GM23338 (cell line): ENCODE measurements around the gene ADCY1. TPM values are rescaled to one million over a fixed set of nuclear protein-coding genes. Genes with fewer than 3 reads are reported as not detected.
"Not testable (repeated sequence)": the region's sequence is repeated elsewhere in the genome, so short reads cannot be mapped to it uniquely, and the experiment has no call there.

Source experiments
- ATAC-seq: fragments of 200-7000 bp; cut with Tn5 transposase; 3 replicates; pipeline ENCODE4 v1.9.1; 2020
- DNase-seq: peaks from one replicate; pipeline ENCODE4 v3.0.0-alpha.2; 2015; ENCODE audit warnings: low spot score
- H2AFZ ChIP-seq: fragments of 200-600 bp; sonication (generic); 2 replicates; pipeline ENCODE4 v1.8.0; 2016; ENCODE audit warnings: antibody characterized with exemption, mild to moderate bottlenecking, moderate library complexity
- H3F3A ChIP-seq: fragments of 200-600 bp; sonication (generic); replicated peaks from 2 replicates; pipeline ENCODE4 v1.8.0; 2017; ENCODE audit warnings: antibody characterized with exemption, mixed run types, low read depth
- H3K27ac ChIP-seq: fragments of 200-600 bp; sonication (generic); 2 replicates; pipeline ENCODE4 v1.6.1; 2016; ENCODE audit warnings: low read depth
- H3K27me3 ChIP-seq: fragments of 200-600 bp; sonication (generic); 2 replicates; pipeline ENCODE4 v1.8.0; 2016; ENCODE audit warnings: mild to moderate bottlenecking, mixed run types, moderate library complexity; ENCODE audit not compliant: insufficient read depth
- H3K36me3 ChIP-seq: fragments of 200-600 bp; sonication (generic); 2 replicates; pipeline ENCODE4 v1.8.0; 2016; ENCODE audit warnings: mild to moderate bottlenecking; ENCODE audit not compliant: insufficient read depth
- H3K4me1 ChIP-seq: fragments of 200-600 bp; sonication (generic); 2 replicates; pipeline ENCODE4 v1.8.0; 2016; ENCODE audit warnings: mild to moderate bottlenecking, moderate library complexity; ENCODE audit not compliant: insufficient read depth
- H3K4me2 ChIP-seq: fragments of 200-600 bp; sonication (generic); 2 replicates; pipeline ENCODE4 v1.7.1; 2017; ENCODE audit warnings: mixed run types
- H3K4me3 ChIP-seq: fragments of 200-600 bp; sonication (generic); 2 replicates; pipeline ENCODE4 v1.6.1; 2016; ENCODE audit warnings: mixed run types
- H3K79me2 ChIP-seq: fragments of 200-600 bp; sonication (generic); replicated peaks from 2 replicates; pipeline ENCODE4 v1.8.0; 2017; ENCODE audit warnings: mild to moderate bottlenecking; ENCODE audit not compliant: insufficient read depth
- H3K9me2 ChIP-seq: fragments of 200-600 bp; sonication (generic); 2 replicates; pipeline ENCODE4 v1.8.0; 2017; ENCODE audit not compliant: insufficient read depth
- H4K20me1 ChIP-seq: fragments of 200-600 bp; sonication (generic); replicated peaks from 2 replicates; pipeline ENCODE4 v1.8.0; 2017; ENCODE audit warnings: mild to moderate bottlenecking; ENCODE audit not compliant: insufficient read depth
- H3K27ac Mint-ChIP-seq: 2 replicates; pipeline ENCODE4 v1.8.0; 2020; ENCODE audit warnings: inconsistent platforms, mild to moderate bottlenecking, moderate library complexity, mixed read lengths
- H3K27me3 Mint-ChIP-seq: 3 replicates; pipeline ENCODE4 v1.8.0; 2022; ENCODE audit warnings: low read depth, mild to moderate bottlenecking, moderate library complexity, mixed read lengths, inconsistent platforms; ENCODE audit not compliant: insufficient read depth, poor library complexity
- H3K36me3 Mint-ChIP-seq: 3 replicates; pipeline ENCODE4 v1.8.0; 2021; ENCODE audit warnings: low read depth, mild to moderate bottlenecking, inconsistent platforms, moderate library complexity, mixed read lengths
- H3K4me1 Mint-ChIP-seq: 3 replicates; pipeline ENCODE4 v1.8.0; 2020; ENCODE audit warnings: mild to moderate bottlenecking, inconsistent platforms, mixed read lengths
- H3K4me3 Mint-ChIP-seq: 3 replicates; pipeline ENCODE4 v1.8.0; 2021; ENCODE audit warnings: moderate library complexity, mild to moderate bottlenecking, inconsistent platforms, mixed read lengths
- H3K9me3 Mint-ChIP-seq: 3 replicates; pipeline ENCODE4 v1.8.0; 2020; ENCODE audit warnings: moderate library complexity, mild to moderate bottlenecking, inconsistent platforms, mixed read lengths
- CTCF ChIP-seq, 2 experiments: fragments of 200-600 bp in 1 of 2; sonication (generic) in 1 of 2; conservative IDR thresholded peaks; 2 replicates each; pipeline versions ENCODE4 v1.5.1 to v1.6.1; 2016 to 2017; ENCODE audit warnings: antibody characterized with exemption in 2 of 2, low read depth in 2 of 2, mild to moderate bottlenecking in 2 of 2, moderate library complexity in 1 of 2
- polyA plus RNA-seq: library from polyadenylated mRNA; unstranded; fragments of >200 nt; fragmentation: Nextera tagmentation; extraction: Ambion mirVana; gene quantifications from 2 replicates; pipeline ENCODE4 v1.2.1, GENCODE V29; 2016
- total RNA-seq: library from RNA; depleted of rRNA; stranded (reverse); fragments of >200 nt; shearing (Covaris generic); gene quantifications from 2 replicates; pipeline ENCODE4 v1.2.3, GENCODE V29; 2014

ADCY1 gene
- total and polyA plus RNA-seq, 2 experiments from 2014 or later: 2.3 to 18.7 TPM

DNA sequence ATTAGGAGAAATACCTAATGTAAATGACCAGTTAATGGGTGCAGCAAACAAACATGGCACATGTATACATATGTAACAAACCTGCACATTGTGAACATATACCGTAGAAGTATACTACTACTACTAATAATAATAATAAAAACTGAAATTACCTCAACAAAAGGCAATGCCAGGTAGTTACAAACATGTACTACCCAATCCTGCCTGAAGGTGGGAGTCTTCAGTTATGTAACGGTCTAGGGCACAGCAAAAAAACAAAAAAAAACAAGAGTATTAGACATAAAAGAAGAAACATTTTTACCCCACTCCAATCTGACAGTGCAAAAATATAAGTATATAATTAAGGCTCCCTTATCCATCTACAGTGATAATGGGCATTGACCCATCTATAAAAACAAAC lies 182.6 kb downstream of the ADCY1 start:
- DNase-seq, H2AFZ ChIP-seq, H3K4me1 ChIP-seq, H3K27me3 Mint-ChIP-seq, H3K4me1 Mint-ChIP-seq, ATAC-seq, H3K4me3 ChIP-seq, H4K20me1 ChIP-seq, H3K27me3 ChIP-seq, H3K4me2 ChIP-seq, H3K27ac ChIP-seq, H3K9me2 ChIP-seq, H3K27ac Mint-ChIP-seq, H3K9me3 Mint-ChIP-seq, H3K36me3 ChIP-seq, H3K4me3 Mint-ChIP-seq, H3K79me2 ChIP-seq, H3F3A ChIP-seq: not testable (repeated sequence)
- peaks cover 16% of the 10 kb centered on the region for H3K36me3 Mint-ChIP-seq
- TF ChIP-seq CTCF (conservative IDR thresholded peaks at IDR 0.05; ENCODE audit: low read depth in 2 of 2): peak; percentile 19 to 32; a peak in 3 of 4 replicates

- H2AFZ ChIP-seq, ATAC-seq, H3K27ac ChIP-seq, H3F3A ChIP-seq, H3K4me1 ChIP-seq, H3K4me3 Mint-ChIP-seq, H3K9me2 ChIP-seq, H3K27ac Mint-ChIP-seq, H3K36me3 ChIP-seq, H4K20me1 ChIP-seq, H3K27me3 Mint-ChIP-seq, H3K27me3 ChIP-seq, H3K4me1 Mint-ChIP-seq, H3K9me3 Mint-ChIP-seq, DNase-seq, H3K4me2 ChIP-seq, H3K4me3 ChIP-seq: not testable (repeated sequence)
- peaks cover 24% of the 10 kb centered on the region for H3K79me2 ChIP-seq
- peaks cover 16% of the 10 kb centered on the region for H3K36me3 Mint-ChIP-seq
These were observed 185.3 kb downstream of the ADCY1 start for GRCh38 chr7:45759464-45759863.

DNA sequence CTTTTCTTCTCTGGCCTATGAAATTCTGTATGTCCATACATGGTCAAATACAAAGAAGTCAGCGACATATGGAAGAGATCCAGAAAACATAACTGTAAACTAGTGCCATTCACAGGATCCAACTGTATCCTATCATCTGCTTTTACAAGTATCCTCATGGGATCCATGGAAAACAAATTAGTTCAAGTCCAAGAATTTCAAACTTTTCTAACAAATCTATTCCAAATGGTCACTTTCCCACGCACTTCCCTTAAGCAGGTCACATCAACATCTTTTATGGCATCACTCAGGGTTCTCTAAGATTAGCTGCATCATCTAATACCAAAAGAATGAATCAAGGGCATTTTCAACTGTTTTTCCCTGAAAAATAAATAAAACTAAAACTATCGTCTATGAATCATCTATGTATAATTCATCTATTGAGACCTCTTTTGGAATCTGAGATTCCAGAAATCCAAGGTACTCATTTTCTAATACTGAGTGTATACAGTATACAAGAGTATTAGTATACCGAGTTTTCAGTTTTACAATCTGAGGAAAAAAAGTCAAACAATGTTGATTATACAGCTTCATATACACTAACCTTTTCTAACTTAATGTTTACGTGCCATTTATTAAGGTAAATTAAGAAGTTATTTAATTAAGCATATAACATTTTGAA lies 187.5 kb downstream of the ADCY1 start:
- not testable (repeated sequence) for H3K27ac ChIP-seq, H3K36me3 Mint-ChIP-seq, H3K27me3 Mint-ChIP-seq, H3K27ac Mint-ChIP-seq, H3K4me3 ChIP-seq, ATAC-seq, H3K9me2 ChIP-seq, H2AFZ ChIP-seq, H3K4me1 ChIP-seq, H3K4me3 Mint-ChIP-seq, DNase-seq, H3K27me3 ChIP-seq, H3K9me3 Mint-ChIP-seq, H3K4me2 ChIP-seq, H3F3A ChIP-seq, H4K20me1 ChIP-seq, H3K4me1 Mint-ChIP-seq
- Histone ChIP-seq H3K79me2 (peaks cover 39% of the 10 kb centered on the region), H3K36me3 (peaks cover 11% of the 10 kb centered on the region; the same call in 1 of the 2 replicates)

- not testable (repeated sequence) for H3K27me3 Mint-ChIP-seq, ATAC-seq, H2AFZ ChIP-seq, H3F3A ChIP-seq, H4K20me1 ChIP-seq, H3K4me3 ChIP-seq, H3K4me1 Mint-ChIP-seq, H3K9me2 ChIP-seq, H3K4me1 ChIP-seq, H3K4me2 ChIP-seq, H3K27ac Mint-ChIP-seq, H3K27ac ChIP-seq, H3K9me3 Mint-ChIP-seq, DNase-seq, H3K4me3 Mint-ChIP-seq, H3K36me3 Mint-ChIP-seq, H3K27me3 ChIP-seq
- Histone ChIP-seq H3K36me3 (peaks cover 11% of the 10 kb centered on the region; the same call in 1 of the 2 replicates), H3K79me2 (peaks cover 45% of the 10 kb centered on the region)
These were observed 188.2 kb downstream of the ADCY1 start for GRCh38 chr7:45762225-45762994.
